GM12892 (cell line): Measurements from ENCODE around the gene GHR.

Source experiments
- POLR2A ChIP-seq: IDR thresholded peaks from 2 replicates; pipeline ENCODE4 v1.6.1; 2011; ENCODE audit warnings: low read depth, low read length, control low read depth
- POLR2AphosphoS5 ChIP-seq: IDR thresholded peaks from 2 replicates; pipeline ENCODE4 v1.6.1; 2011; ENCODE audit warnings: low read depth, low read length, control low read depth
- TAF1 ChIP-seq: IDR thresholded peaks from 2 replicates; pipeline ENCODE4 v1.6.1; 2011; ENCODE audit warnings: low read depth, mild to moderate bottlenecking, control low read depth, low read length, borderline replicate concordance

GRCh38 chr5:42691413-42691937 is 268.2 kb downstream of the GHR start:
- TF ChIP-seq POLR2A (no peak), POLR2AphosphoS5 (no peak), TAF1 (no peak)
